ENCODE data around the gene BCLAF1. TPM values are rescaled to one million over a fixed set of nuclear protein-coding genes. Genes with fewer than 3 reads are reported as not detected.

Gene BCLAF1
- total and polyA plus RNA-seq, 9 of the 15 experiments (the other 6 are each of a cell fraction or from before 2014, with no cell fraction given), result 65.4 to 286 (median 165) TPM

GRCh38 chr6:136290410-136291010 lies 864 bp upstream of the BCLAF1 start (continued):
- no peak for TF ChIP-seq HDAC3 (IDR thresholded peaks at IDR 0.05; ENCODE audit: borderline replicate concordance, partially characterized antibody)
- TF ChIP-seq ZBTB8A (IDR thresholded peaks at IDR 0.05; ENCODE audit: partially characterized antibody), result no peak
- TF ChIP-seq RBM22 (IDR thresholded peaks at IDR 0.05; ENCODE audit: low read depth, low read length, poor library complexity, severe bottlenecking), result no peak
- no peak for TF ChIP-seq GABPA (tag; conservative IDR thresholded peaks at IDR 0.05; ENCODE audit: low read depth)
- no peak for TF ChIP-seq SMARCE1 (IDR thresholded peaks at IDR 0.05)
- TF ChIP-seq ZNF76 (CRISPR knock-in tag; IDR thresholded peaks at IDR 0.05; ENCODE audit: borderline replicate concordance), result no peak
- TF ChIP-seq LEF1 (IDR thresholded peaks at IDR 0.05), result peak; percentile 75
- no peak for TF ChIP-seq EP300 (IDR thresholded peaks at IDR 0.05; ENCODE audit: low read length)
- no peak for TF ChIP-seq ZNF449 (CRISPR knock-in tag; IDR thresholded peaks at IDR 0.05)
- peak; percentile 94 for TF ChIP-seq MGA (IDR thresholded peaks at IDR 0.05)
- no peak for TF ChIP-seq MBD2 (IDR thresholded peaks at IDR 0.05; ENCODE audit: borderline replicate concordance, low read depth)
- 0 out of 2 replicates have a peak, but pooled peaks have one; percentile 3 for TF ChIP-seq MEF2D (tag; conservative IDR thresholded peaks at IDR 0.05; ENCODE audit: low read depth)
- TF ChIP-seq GATA2 (CRISPR knock-in tag; IDR thresholded peaks at IDR 0.05), result no peak
- no peak for TF ChIP-seq TAL1 (IDR thresholded peaks at IDR 0.05)
- no peak for TF ChIP-seq ZNF780A (CRISPR knock-in tag; IDR thresholded peaks at IDR 0.05)
- TF ChIP-seq PML (IDR thresholded peaks at IDR 0.05; ENCODE audit: low read length), result no peak
- no peak for TF ChIP-seq BDP1 (IDR thresholded peaks at IDR 0.05; ENCODE audit: insufficient read depth, insufficient read length)
- no peak for TF ChIP-seq ZNF121 (CRISPR knock-in tag; conservative IDR thresholded peaks at IDR 0.05)
